Measurements from ENCODE around the gene LEMD1.

LEMD1 gene

DNA sequence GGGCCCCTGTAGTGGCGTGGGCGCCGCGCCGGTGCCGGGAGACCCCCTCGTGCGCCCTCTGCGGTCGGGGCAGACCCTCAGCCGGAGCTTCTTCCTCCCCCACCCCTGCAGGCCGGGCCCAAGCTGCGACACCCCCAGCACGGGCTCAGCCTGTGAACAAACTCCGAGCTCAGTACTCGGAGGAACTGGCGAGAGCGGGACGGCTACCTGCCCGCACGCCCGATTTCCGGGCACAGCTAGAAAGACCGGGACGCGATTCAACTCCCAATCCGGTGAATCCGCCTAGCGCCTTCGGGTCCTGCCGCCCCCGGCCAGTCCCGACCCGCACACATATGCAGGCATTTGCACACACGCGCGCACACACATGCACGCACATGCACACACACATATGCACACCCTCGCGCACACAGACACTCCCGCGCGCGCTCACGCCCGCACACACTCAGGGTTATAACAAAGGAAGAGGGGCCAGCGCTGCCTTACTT, 34.6 kb upstream of the LEMD1 start:
- H3K79me2 ChIP-seq (ENCODE audit: low read length): no peaks in the 10 kb centered on the region
- H3K27me3 ChIP-seq (replicated peaks; ENCODE audit: insufficient read depth, low read length): peaks cover 89% of the 10 kb centered on the region
- H3K9ac ChIP-seq (ENCODE audit: low read length): no peak overlapping the region
- no peaks in the 10 kb centered on the region for H3K36me3 ChIP-seq (replicated peaks; ENCODE audit: insufficient read depth, low read length)
- H3K4me1 ChIP-seq (ENCODE audit: low read length): peaks cover 5% of the 10 kb centered on the region; the same call in 1 of the 2 replicates
- H3K27ac ChIP-seq (ENCODE audit: low read length): no peak overlapping the region
- no peak overlapping the region for H3K4me3 ChIP-seq (ENCODE audit: low read length)
- no peaks in the 10 kb centered on the region for H3K9me3 ChIP-seq (replicated peaks; ENCODE audit: insufficient read depth, low read length)
- no peak for DNase-seq
- H3F3A ChIP-seq (ENCODE audit: insufficient read depth, low read length): no peaks in the 10 kb centered on the region
- no peaks in the 10 kb centered on the region for H4K20me1 ChIP-seq (ENCODE audit: insufficient read depth, low read length)
- no peaks in the 10 kb centered on the region for H3K9me2 ChIP-seq (replicated peaks; ENCODE audit: insufficient read depth, low read length)
- H3K4me2 ChIP-seq (ENCODE audit: low read depth, low read length): peak overlapping the region; percentile 15; the same call in 1 of the 2 replicates
- peak; percentile 14 for TF ChIP-seq EZH2 (optimal IDR thresholded peaks at IDR 0.05; ENCODE audit: low read depth, low read length)
- TF ChIP-seq EZH2phosphoT487 (IDR thresholded peaks at IDR 0.05; ENCODE audit: low read length): no peak
- no peak overlapping the region for H2AFZ ChIP-seq (ENCODE audit: low read length)

DNA sequence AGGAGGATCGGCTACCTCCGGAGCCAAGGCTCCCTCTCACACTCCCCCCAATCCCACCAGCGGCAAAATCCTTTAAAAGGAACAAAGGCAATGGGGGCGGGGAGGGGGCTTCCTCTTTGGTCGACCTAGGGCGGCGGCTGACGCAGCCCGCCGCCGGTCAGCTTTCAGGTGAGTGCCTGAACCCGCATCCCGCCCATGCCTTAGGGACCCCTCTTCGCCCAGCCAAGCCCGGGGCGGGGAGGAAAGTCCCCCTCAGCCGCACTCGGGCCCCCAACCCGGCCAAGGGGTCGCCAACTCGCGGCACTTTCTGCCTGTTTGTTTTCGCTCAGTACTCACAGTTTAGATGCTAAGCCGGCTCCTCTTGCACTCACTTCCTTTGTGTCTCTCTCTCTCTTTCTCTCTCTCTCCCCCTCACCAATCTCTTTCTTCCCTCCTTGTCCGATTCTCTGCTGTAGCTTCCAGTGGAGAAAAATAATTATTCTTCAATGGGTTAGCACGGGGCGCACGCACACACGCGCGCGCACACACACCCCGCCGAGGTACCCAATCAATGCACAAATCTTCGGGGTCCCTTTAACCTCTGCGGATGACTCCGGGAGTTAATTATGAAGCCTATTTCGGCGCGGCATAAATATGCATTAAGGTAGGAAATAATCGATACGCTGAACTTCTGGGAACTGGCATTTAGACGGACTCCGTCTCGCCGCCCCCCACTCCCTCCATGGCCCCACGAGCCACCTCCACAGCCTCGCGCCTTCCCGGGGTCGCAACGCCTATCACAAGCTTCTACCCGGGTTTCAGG, 33.9 kb upstream of the LEMD1 start, which contains the start of gene BLACAT1:
Gene BLACAT1, minus strand, starts transcription at position 465 of the 802 bp plus-strand sequence.
- Histone ChIP-seq H3F3A (ENCODE audit: insufficient read depth, low read length) (no peaks in the 10 kb centered on the region), H4K20me1 (ENCODE audit: insufficient read depth, low read length) (no peaks in the 10 kb centered on the region), H3K4me3 (ENCODE audit: low read length) (no peak within 1 kb of the TSS), H3K27me3 (replicated peaks; ENCODE audit: insufficient read depth, low read length) (peaks cover 83% of the 10 kb centered on the region), H3K79me2 (ENCODE audit: low read length) (no peaks in the 10 kb centered on the region), H3K27ac (ENCODE audit: low read length) (no peak within 1 kb of the TSS), H3K4me1 (ENCODE audit: low read length) (peaks cover 5% of the 10 kb centered on the region; the same call in 1 of the 2 replicates), H3K36me3 (replicated peaks; ENCODE audit: insufficient read depth, low read length) (no peaks in the 10 kb centered on the region), H3K9ac (ENCODE audit: low read length) (no peak within 1 kb of the TSS), H2AFZ (ENCODE audit: low read length) (no peak within 1 kb of the TSS), H3K9me3 (replicated peaks; ENCODE audit: insufficient read depth, low read length) (no peaks in the 10 kb centered on the region), H3K9me2 (replicated peaks; ENCODE audit: insufficient read depth, low read length) (no peaks in the 10 kb centered on the region), H3K4me2 (ENCODE audit: low read depth, low read length) (peak within 1 kb of the TSS; percentile 15; the same call in 1 of the 2 replicates)
- TF ChIP-seq CTCF (IDR thresholded peaks at IDR 0.05; ENCODE audit: low read length) (no peak), EZH2phosphoT487 (IDR thresholded peaks at IDR 0.05; ENCODE audit: low read length) (peak; percentile 34; the same call in 1 of the 2 replicates), EZH2 (optimal IDR thresholded peaks at IDR 0.05; ENCODE audit: low read depth, low read length) (peak; percentile 65)
- DNase-seq: no peak

- Histone ChIP-seq H3K9me3 (replicated peaks; ENCODE audit: insufficient read depth, low read length) (no peaks in the 10 kb centered on the region), H3K27me3 (replicated peaks; ENCODE audit: insufficient read depth, low read length) (peaks cover 78% of the 10 kb centered on the region), H3K36me3 (replicated peaks; ENCODE audit: insufficient read depth, low read length) (no peaks in the 10 kb centered on the region), H3K9me2 (replicated peaks; ENCODE audit: insufficient read depth, low read length) (no peaks in the 10 kb centered on the region), H3K4me3 (ENCODE audit: low read length) (no peak overlapping the region), H3K4me1 (ENCODE audit: low read length) (peaks cover 5% of the 10 kb centered on the region; the same call in 1 of the 2 replicates), H3K4me2 (ENCODE audit: low read depth, low read length) (no peak overlapping the region), H4K20me1 (ENCODE audit: insufficient read depth, low read length) (no peaks in the 10 kb centered on the region), H3F3A (ENCODE audit: insufficient read depth, low read length) (no peaks in the 10 kb centered on the region), H2AFZ (ENCODE audit: low read length) (no peak overlapping the region), H3K27ac (ENCODE audit: low read length) (no peak overlapping the region), H3K79me2 (ENCODE audit: low read length) (no peaks in the 10 kb centered on the region), H3K9ac (ENCODE audit: low read length) (no peak overlapping the region)
- no peak for TF ChIP-seq EZH2 (optimal IDR thresholded peaks at IDR 0.05; ENCODE audit: low read depth, low read length)
- TF ChIP-seq CTCF (IDR thresholded peaks at IDR 0.05; ENCODE audit: low read length): no peak
- no peak for TF ChIP-seq EZH2phosphoT487 (IDR thresholded peaks at IDR 0.05; ENCODE audit: low read length)
- no peak for DNase-seq
These were observed 33.1 kb upstream of the LEMD1 start for GRCh38 chr1:205454903-205455335.
